ENCODE results near the gene PRSS38.

DNA sequence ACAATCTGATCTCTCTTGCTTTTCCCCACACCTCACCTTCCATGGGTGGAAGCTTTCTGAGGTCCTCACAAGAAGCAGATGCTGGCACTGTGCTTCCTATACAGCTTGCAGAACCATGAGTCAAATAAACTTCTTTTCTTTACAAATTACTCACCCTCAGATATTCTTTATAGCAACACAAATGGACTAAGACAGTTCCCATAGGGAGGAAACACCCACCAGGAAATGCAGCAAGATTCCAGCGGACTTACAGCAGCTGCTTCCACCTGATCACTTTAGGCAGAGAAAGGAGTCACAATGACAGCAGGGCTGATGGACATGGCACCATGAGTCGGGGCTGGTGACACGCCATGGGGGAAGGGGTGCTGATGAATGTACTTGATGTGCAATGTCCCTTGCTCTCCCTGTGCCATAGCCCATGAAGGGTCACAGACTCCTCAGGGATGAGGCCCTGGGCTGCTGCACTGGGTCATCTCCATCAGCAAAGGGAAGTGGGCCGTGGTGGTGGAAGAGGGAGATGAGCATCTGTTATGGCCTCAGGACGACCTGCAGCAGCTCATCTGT is 53.9 kb downstream of the PRSS38 start:
- TF ChIP-seq CTCF (conservative IDR thresholded peaks at IDR 0.05; ENCODE audit: low read depth in 2 of 2) (no peak), EZH2 (IDR thresholded peaks at IDR 0.05; ENCODE audit: low read depth, unreplicated experiment) (no peak), CREB1 (CRISPR knock-in tag; IDR thresholded peaks at IDR 0.05; ENCODE audit: low read depth) (no peak), NANOG (IDR thresholded peaks at IDR 0.05; ENCODE audit: borderline replicate concordance) (no peak), POLR2AphosphoS5 (IDR thresholded peaks at IDR 0.05; ENCODE audit: low read depth) (no peak)
